Spinal cord (tissue), 10 donors: ENCODE measurements around the gene IHH. TPM values are rescaled to one million over a fixed set of nuclear protein-coding genes. Genes with fewer than 3 reads are reported as not detected.

Source experiments
- DNase-seq, 6 donors: peaks; one replicate each; pipeline versions ENCODE4 v3.0.0 to v3.0.0-alpha.2; 2013 to 2015; ENCODE audit warnings: low spot score in 6 of 6, low read depth in 4 of 6
- H3K27ac ChIP-seq: one replicate; pipeline ENCODE4 v1.5.1; 2013; ENCODE audit warnings: low read depth, low read length, control low read depth
- H3K27me3 ChIP-seq: one replicate; pipeline ENCODE4 v1.6.1; 2013; ENCODE audit warnings: low read length; ENCODE audit not compliant: control insufficient read depth, insufficient read depth
- H3K36me3 ChIP-seq: one replicate; pipeline ENCODE4 v1.6.1; 2013; ENCODE audit warnings: low read length; ENCODE audit not compliant: control insufficient read depth, insufficient read depth
- H3K4me1 ChIP-seq: one replicate; pipeline ENCODE4 v1.6.1; 2013; ENCODE audit warnings: low read length; ENCODE audit not compliant: control insufficient read depth, insufficient read depth
- H3K4me3 ChIP-seq: one replicate; pipeline ENCODE4 v1.5.1; 2013; ENCODE audit warnings: low read depth, low read length, control low read depth
- H3K9me3 ChIP-seq: one replicate; pipeline ENCODE4 v1.6.1; 2013; ENCODE audit warnings: low read length; ENCODE audit not compliant: control insufficient read depth, insufficient read depth
- WGBS: methylation state at CpG from one replicate; pipeline ENCODE4 v1.1.5; 2013; ENCODE audit warnings: missing lambda C conversion rate; ENCODE audit not compliant: insufficient coverage; 5-methylcytosine and 5-hydroxymethylcytosine counted together
- polyA plus RNA-seq, 2 donors: library from polyadenylated mRNA; unstranded; fragments of 120-200 nt; gene quantifications; one replicate each; pipeline ENCODE4 v1.2.1, GENCODE V29; 2013; ENCODE audit not compliant: insufficient read length in 2 of 2
- total RNA-seq, 2 donors: library from RNA; depleted of rRNA in 1 of 2; stranded (reverse); fragments of 120-200 nt in 1 of 2; fragments of >200 nt in 1 of 2; gene quantifications; one replicate each; pipeline versions ENCODE4 v1.2.3 to v1.2.4, GENCODE V29; 2013 to 2014
- donor health status: healthy.

The IHH gene
- total and polyA plus RNA-seq, 4 donors = 0.28 to 0.59 (median 0.34) TPM

DNA sequence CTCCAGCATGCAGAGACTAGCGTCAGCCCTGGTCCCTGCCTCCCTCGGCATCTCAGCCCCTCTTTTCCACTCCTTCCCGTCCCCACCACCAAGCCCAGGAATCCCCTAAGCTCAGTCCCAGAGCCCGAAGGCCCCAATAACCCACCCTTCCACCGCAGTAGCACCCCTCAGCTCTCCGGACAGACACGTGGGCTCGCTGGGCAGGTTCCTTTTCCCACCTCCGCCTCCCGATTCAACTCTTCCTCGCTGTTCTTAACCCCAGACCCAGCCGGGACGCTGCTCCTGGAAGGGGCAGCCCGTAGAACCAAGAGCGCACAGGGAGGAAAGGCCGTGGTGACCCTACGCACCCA is 1.4 kb downstream of the IHH start:
- Histone ChIP-seq H3K9me3 (no peaks in the 10 kb centered on the region), H3K36me3 (peaks cover 5% of the 10 kb centered on the region), H3K27ac (no peak overlapping the region), H3K4me1 (peaks cover 40% of the 10 kb centered on the region), H3K4me3 (no peak overlapping the region), H3K27me3 (peaks cover 91% of the 10 kb centered on the region)
- 2% methylated on average over 16 of the region's 17 CpGs for WGBS
- no peak for DNase-seq

DNA sequence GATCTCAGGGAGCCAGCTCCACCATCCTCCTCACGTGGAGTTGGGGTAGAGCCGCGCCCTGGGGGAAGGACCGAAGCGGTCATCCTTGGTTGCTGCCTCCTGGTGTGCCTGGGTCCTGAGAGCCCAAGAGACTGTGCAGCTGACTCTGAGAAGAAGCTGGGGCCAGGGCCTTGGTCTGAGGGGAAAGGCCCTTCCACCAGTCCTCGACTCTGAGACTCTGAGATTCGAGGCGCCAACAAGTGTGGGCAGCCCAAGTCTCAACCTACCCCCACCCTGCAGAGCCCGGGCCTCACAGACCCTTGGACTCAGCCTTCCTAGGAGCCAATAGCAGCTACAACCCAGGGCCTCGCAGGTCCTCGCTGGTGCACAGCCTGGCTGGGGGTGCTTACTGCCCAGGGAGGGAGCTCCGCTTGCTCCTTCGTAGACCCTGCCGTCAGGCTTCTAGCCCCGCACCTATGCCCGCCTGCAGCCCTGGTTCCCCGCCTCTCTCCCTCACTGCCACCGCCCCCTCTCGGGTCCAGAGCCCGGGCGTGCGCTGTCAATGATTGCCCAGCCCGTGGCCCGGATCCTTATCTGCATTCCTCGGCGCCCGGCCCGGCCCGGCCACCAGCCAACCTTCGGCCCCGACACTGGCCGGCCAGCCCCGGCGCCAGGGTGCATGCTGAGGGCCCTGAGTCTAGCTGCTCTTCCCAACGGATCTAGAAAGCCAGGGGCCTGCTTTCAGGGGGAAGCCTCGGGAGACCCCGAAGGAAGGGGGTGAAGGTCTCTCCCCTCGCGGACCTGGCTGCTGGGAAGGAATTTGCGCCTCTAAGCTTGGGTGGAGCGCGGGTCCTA is 2.0 kb downstream of the IHH start:
- H3K27me3 ChIP-seq = peaks cover 89% of the 10 kb centered on the region
- H3K27ac ChIP-seq = no peak overlapping the region
- DNase-seq = no peak
- peaks cover 40% of the 10 kb centered on the region for H3K4me1 ChIP-seq
- H3K4me3 ChIP-seq = no peak overlapping the region
- WGBS = 7% methylated on average over 42 of the region's 42 CpGs
- H3K9me3 ChIP-seq = no peaks in the 10 kb centered on the region
- H3K36me3 ChIP-seq = peaks cover 5% of the 10 kb centered on the region

GRCh38 chr2:219057709-219058540 is 2.8 kb downstream of the IHH start:
- Histone ChIP-seq H3K27me3 (peaks cover 85% of the 10 kb centered on the region), H3K9me3 (no peaks in the 10 kb centered on the region), H3K4me3 (peak overlapping the region; percentile 18), H3K4me1 (peaks cover 40% of the 10 kb centered on the region), H3K36me3 (peaks cover 5% of the 10 kb centered on the region), H3K27ac (no peak overlapping the region)
- DNase-seq = peak in 5 of 6 donors; percentile 46 to 89 (median 50)
- WGBS = under 1% methylated on average over 45 of the region's 52 CpGs

GRCh38 chr2:219056896-219057708 is 3.6 kb downstream of the IHH start:
- no peak overlapping the region for H3K27ac ChIP-seq
- peaks cover 5% of the 10 kb centered on the region for H3K36me3 ChIP-seq
- H3K9me3 ChIP-seq = no peaks in the 10 kb centered on the region
- WGBS = 7% methylated on average over 38 of the region's 40 CpGs
- H3K4me3 ChIP-seq = no peak overlapping the region
- peaks cover 78% of the 10 kb centered on the region for H3K27me3 ChIP-seq
- peak in 1 of 6 donors; percentile 30 for DNase-seq
- H3K4me1 ChIP-seq = peaks cover 40% of the 10 kb centered on the region

DNA sequence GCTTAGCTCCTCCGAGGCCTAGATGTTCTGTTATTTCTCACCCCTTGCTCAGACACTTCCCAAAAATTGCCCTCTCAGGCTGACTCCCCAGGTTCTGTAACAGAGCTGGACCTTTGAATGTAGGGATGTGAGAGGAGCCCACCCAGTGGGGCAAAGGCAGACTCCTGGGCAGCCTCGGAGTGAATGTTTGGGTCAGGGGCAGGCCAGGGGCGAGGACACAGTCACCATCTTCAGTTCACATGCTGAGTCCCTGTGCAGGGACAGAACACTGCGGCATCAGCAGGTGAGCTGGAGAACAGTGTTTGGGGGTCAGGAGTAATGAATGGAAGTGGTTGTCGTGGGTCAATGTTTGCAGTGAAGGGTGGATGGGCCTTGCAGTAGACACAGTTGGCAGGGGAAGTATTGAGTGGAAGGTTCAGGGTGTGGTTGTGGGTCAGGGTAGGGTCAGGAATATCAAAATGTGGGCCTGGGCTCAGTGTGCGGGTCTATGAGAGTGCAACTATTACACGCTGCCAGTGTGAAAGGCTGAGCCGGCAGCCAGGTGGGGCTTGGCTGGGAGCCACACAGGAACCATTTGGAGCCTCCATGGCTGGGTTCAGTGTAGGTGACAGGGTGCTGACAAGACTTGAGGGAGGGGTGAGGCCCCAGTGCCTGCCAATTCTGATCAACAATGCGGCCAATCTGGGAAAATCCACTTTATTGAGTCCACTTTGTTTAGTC is 4.4 kb downstream of the IHH start:
- DNase-seq = no peak
- peaks cover 5% of the 10 kb centered on the region for H3K36me3 ChIP-seq
- H3K27ac ChIP-seq = no peak overlapping the region
- H3K27me3 ChIP-seq = peaks cover 73% of the 10 kb centered on the region
- no peaks in the 10 kb centered on the region for H3K9me3 ChIP-seq
- peaks cover 39% of the 10 kb centered on the region for H3K4me1 ChIP-seq
- WGBS = 77% methylated on average over 8 of the region's 9 CpGs
- H3K4me3 ChIP-seq = no peak overlapping the region

GRCh38 chr2:219054956-219055903 is 5.5 kb downstream of the IHH start:
- Histone ChIP-seq H3K36me3 (peaks cover 5% of the 10 kb centered on the region), H3K27me3 (peaks cover 77% of the 10 kb centered on the region), H3K9me3 (no peaks in the 10 kb centered on the region), H3K4me3 (no peak overlapping the region), H3K27ac (no peak overlapping the region), H3K4me1 (peaks cover 35% of the 10 kb centered on the region)
- no peak for DNase-seq
- 83% methylated on average over 36 of the region's 43 CpGs for WGBS

- H3K4me3 ChIP-seq = no peak overlapping the region
- H3K9me3 ChIP-seq = no peaks in the 10 kb centered on the region
- H3K27me3 ChIP-seq = peaks cover 57% of the 10 kb centered on the region
- DNase-seq = no peak
- H3K36me3 ChIP-seq = no peaks in the 10 kb centered on the region
- no peaks in the 10 kb centered on the region for H3K4me1 ChIP-seq
- 56% methylated on average over 4 of the region's 6 CpGs for WGBS
- H3K27ac ChIP-seq = no peak overlapping the region
Measured at GRCh38 chr2:219049282-219049681, 11.4 kb downstream of the IHH start.

DNA sequence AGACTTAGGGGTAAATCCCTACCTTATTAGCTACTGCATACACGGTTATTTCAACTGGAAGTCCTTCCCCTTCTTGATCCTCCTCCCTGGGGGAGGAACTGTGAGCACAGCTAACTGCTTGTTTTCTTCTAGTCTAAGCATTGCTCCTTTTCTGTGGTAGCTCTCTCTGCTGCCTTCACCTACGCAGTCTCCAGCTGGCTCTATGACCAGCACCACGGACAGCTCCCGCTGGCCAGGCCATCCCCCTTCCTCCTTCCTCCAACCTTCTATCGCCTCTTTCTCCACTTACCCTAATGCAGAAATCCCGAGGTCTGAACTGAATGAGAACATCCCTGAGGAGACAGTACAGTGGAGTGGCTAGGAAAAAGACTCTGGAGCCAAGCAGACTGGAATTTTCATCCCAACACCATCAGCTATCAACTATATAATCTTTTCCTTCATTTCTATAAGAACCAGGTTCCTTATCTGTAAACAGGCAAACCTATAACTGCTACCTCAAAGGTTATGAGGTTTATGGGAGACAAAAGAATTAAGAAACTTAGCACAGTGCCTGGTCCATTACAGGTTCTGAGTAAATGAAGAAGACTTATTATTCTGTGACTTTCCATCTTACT is 14.7 kb downstream of the IHH start:
- Histone ChIP-seq H3K36me3 (no peaks in the 10 kb centered on the region), H3K27me3 (peaks cover 66% of the 10 kb centered on the region), H3K4me1 (no peaks in the 10 kb centered on the region), H3K4me3 (no peak overlapping the region), H3K9me3 (no peaks in the 10 kb centered on the region), H3K27ac (no peak overlapping the region)
- 8% methylated on average over 4 of the region's 6 CpGs for WGBS
- peak in 1 of 6 donors; percentile 62 for DNase-seq
